GM12872 (cell line): Measurements from ENCODE around the gene FBXO2.

Source experiments
- TF ChIP-seq, protein P1 (sequence below): IDR thresholded peaks from 3 replicates; pipeline ENCODE4 v1.5.1; 2011; ENCODE audit warnings: low read depth, mild to moderate bottlenecking, low read length, moderate library complexity; ENCODE audit not compliant: insufficient read depth

FBXO2 gene

DNA sequence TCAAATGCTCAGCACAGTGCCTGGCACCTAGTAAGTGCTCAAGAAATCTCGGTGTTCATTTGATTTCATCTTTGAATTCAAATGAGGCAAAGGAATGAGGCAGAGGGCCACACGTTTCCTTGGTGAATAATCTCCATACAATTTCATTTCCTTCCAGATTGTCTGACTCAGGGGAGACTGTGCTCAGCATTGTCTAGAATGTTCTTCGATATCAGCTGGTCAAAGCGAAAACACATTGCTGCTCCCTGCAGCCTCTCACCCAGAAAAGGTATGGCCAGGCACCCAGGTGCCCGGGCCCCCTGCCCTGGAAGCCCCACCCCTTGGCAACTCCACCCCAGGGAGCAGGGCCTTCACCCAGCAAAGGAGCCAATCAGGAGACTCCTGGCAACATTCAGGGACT, 55.8 kb downstream of the FBXO2 start:
- TF ChIP-seq, protein P1, sequence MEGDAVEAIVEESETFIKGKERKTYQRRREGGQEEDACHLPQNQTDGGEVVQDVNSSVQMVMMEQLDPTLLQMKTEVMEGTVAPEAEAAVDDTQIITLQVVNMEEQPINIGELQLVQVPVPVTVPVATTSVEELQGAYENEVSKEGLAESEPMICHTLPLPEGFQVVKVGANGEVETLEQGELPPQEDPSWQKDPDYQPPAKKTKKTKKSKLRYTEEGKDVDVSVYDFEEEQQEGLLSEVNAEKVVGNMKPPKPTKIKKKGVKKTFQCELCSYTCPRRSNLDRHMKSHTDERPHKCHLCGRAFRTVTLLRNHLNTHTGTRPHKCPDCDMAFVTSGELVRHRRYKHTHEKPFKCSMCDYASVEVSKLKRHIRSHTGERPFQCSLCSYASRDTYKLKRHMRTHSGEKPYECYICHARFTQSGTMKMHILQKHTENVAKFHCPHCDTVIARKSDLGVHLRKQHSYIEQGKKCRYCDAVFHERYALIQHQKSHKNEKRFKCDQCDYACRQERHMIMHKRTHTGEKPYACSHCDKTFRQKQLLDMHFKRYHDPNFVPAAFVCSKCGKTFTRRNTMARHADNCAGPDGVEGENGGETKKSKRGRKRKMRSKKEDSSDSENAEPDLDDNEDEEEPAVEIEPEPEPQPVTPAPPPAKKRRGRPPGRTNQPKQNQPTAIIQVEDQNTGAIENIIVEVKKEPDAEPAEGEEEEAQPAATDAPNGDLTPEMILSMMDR = no peak
